GM12891 (cell line): ENCODE data around the gene PHKA1.

Experiments used
- POLR2A ChIP-seq: IDR thresholded peaks from 2 replicates; pipeline ENCODE4 v1.6.1; 2011; ENCODE audit warnings: low read depth, low read length, control low read depth
- POLR2AphosphoS5 ChIP-seq: IDR thresholded peaks from 2 replicates; pipeline ENCODE4 v1.6.1; 2011; ENCODE audit warnings: low read depth, low read length, control low read depth

DNA sequence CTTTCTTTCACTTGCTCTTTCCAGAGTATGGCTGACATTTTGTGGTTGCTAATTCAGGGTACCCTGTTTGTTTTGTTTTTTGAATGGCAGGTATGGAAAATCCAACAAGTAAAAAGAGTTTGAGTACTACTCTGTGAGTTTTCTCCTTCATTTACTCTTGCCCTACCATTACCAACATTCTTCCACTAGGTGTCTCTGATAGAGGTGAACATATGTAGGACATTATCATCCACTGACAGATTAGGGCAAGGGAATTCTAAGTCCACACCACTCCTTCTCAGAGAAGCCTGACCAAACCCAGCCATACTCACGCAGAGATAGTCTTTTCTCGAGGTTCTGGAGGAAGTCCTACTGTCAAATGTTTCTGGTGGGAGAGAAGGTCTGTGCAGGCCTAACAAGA, 104.8 kb downstream of the PHKA1 start:
- no peak for TF ChIP-seq POLR2AphosphoS5
- no peak for TF ChIP-seq POLR2A
